ENCODE results near the gene RPL32. TPM values are rescaled to one million over a fixed set of nuclear protein-coding genes. Genes with fewer than 3 reads are reported as not detected.
"Not testable (repeated sequence)": the region's sequence is repeated elsewhere in the genome, so short reads cannot be mapped to it uniquely, and the experiment has no call there.

Gene RPL32
- polyA plus RNA-seq, 4 donors, result 1,296 to 2,718 (median 2,420) TPM

GRCh38 chr3:12862387-12862786, 21.0 kb upstream of the RPL32 start:
- H3K27me3 ChIP-seq (ENCODE audit: control insufficient read depth in 3 of 3, insufficient read depth in 3 of 3, low read length in 3 of 3), result no peaks in the 10 kb centered on the region
- no peaks in the 10 kb centered on the region for H3K4me1 ChIP-seq (ENCODE audit: control insufficient read depth in 3 of 3, insufficient read depth in 2 of 3, low read depth in 1 of 3, low read length in 2 of 3)
- H3K27ac ChIP-seq (ENCODE audit: low read depth in 1 of 3, low read length in 2 of 3), result no peak overlapping the region
- no peaks in the 10 kb centered on the region for H3K36me3 ChIP-seq (ENCODE audit: control insufficient read depth in 3 of 3, insufficient read depth in 2 of 3, low read depth in 1 of 3, low read length in 3 of 3)
- H3K4me3 ChIP-seq (ENCODE audit: low read depth in 1 of 3, low read length in 3 of 3), result no peak overlapping the region
- DNase-seq, result no peak
- FAIRE-seq, result no peak
- 82 to 90% (median 89%) methylated on average over 8 of the region's 8 CpGs for WGBS, 3 donors
- peaks cover 0 to 10% of the 10 kb centered on the region in 2 donors for H3K9me3 ChIP-seq (ENCODE audit: control insufficient read depth in 2 of 2, insufficient read depth in 1 of 2, low read depth in 1 of 2, low read length in 1 of 2)

GRCh38 chr3:12861611-12862010, 20.2 kb upstream of the RPL32 start:
- H3K9me3 ChIP-seq (ENCODE audit: control insufficient read depth in 2 of 2, insufficient read depth in 1 of 2, low read depth in 1 of 2, low read length in 1 of 2), result peaks cover 0 to 10% of the 10 kb centered on the region in 2 donors
- no peaks in the 10 kb centered on the region for H3K4me1 ChIP-seq (ENCODE audit: control insufficient read depth in 3 of 3, insufficient read depth in 2 of 3, low read depth in 1 of 3, low read length in 2 of 3)
- FAIRE-seq, result no peak
- WGBS, 3 donors, result 59 to 77% (median 72%) methylated on average over 5 of the region's 5 CpGs
- no peak for DNase-seq
- H3K4me3 ChIP-seq (ENCODE audit: low read depth in 1 of 3, low read length in 3 of 3), result no peak overlapping the region
- H3K27me3 ChIP-seq (ENCODE audit: control insufficient read depth in 3 of 3, insufficient read depth in 3 of 3, low read length in 3 of 3), result no peaks in the 10 kb centered on the region
- H3K27ac ChIP-seq (ENCODE audit: low read depth in 1 of 3, low read length in 2 of 3), result no peak overlapping the region
- no peaks in the 10 kb centered on the region for H3K36me3 ChIP-seq (ENCODE audit: control insufficient read depth in 3 of 3, insufficient read depth in 2 of 3, low read depth in 1 of 3, low read length in 3 of 3)

GRCh38 chr3:12859840-12860239, 18.5 kb upstream of the RPL32 start:
- H3K27me3 ChIP-seq (ENCODE audit: control insufficient read depth in 3 of 3, insufficient read depth in 3 of 3, low read length in 3 of 3), result no peaks in the 10 kb centered on the region
- no peak overlapping the region for H3K27ac ChIP-seq (ENCODE audit: low read depth in 1 of 3, low read length in 2 of 3)
- no peaks in the 10 kb centered on the region for H3K4me1 ChIP-seq (ENCODE audit: control insufficient read depth in 3 of 3, insufficient read depth in 2 of 3, low read depth in 1 of 3, low read length in 2 of 3)
- H3K36me3 ChIP-seq (ENCODE audit: control insufficient read depth in 3 of 3, insufficient read depth in 2 of 3, low read depth in 1 of 3, low read length in 3 of 3), result no peaks in the 10 kb centered on the region
- no peak overlapping the region for H3K4me3 ChIP-seq (ENCODE audit: low read depth in 1 of 3, low read length in 3 of 3)
- FAIRE-seq (no peak), DNase-seq (no peak)
- H3K9me3 ChIP-seq (ENCODE audit: control insufficient read depth in 2 of 2, insufficient read depth in 1 of 2, low read depth in 1 of 2, low read length in 1 of 2), result no peaks in the 10 kb centered on the region
- WGBS, 3 donors, result 59 to 63% (median 60%) methylated on average over 7 of the region's 7 CpGs

- WGBS, 3 donors, result 84 to 87% (median 85%) methylated on average over 5 of the region's 5 CpGs
- Histone ChIP-seq H3K9me3 (ENCODE audit: control insufficient read depth in 2 of 2, insufficient read depth in 1 of 2, low read depth in 1 of 2, low read length in 1 of 2) (no peaks in the 10 kb centered on the region), H3K36me3 (ENCODE audit: control insufficient read depth in 3 of 3, insufficient read depth in 2 of 3, low read depth in 1 of 3, low read length in 3 of 3) (no peaks in the 10 kb centered on the region), H3K4me3 (ENCODE audit: low read depth in 1 of 3, low read length in 3 of 3) (no peak overlapping the region), H3K27me3 (ENCODE audit: control insufficient read depth in 3 of 3, insufficient read depth in 3 of 3, low read length in 3 of 3) (peaks cover 0 to 3% (median 0%) of the 10 kb centered on the region in 3 donors), H3K4me1 (ENCODE audit: control insufficient read depth in 3 of 3, insufficient read depth in 2 of 3, low read depth in 1 of 3, low read length in 2 of 3) (no peaks in the 10 kb centered on the region), H3K27ac (ENCODE audit: low read depth in 1 of 3, low read length in 2 of 3) (no peak overlapping the region)
- no peak for FAIRE-seq
- DNase-seq, result no peak
Measured at GRCh38 chr3:12856626-12857025, 15.3 kb upstream of the RPL32 start.

- no peak overlapping the region for H3K4me3 ChIP-seq (ENCODE audit: low read depth in 1 of 3, low read length in 3 of 3)
- H3K27me3 ChIP-seq (ENCODE audit: control insufficient read depth in 3 of 3, insufficient read depth in 3 of 3, low read length in 3 of 3), result peaks cover 0 to 3% (median 0%) of the 10 kb centered on the region in 3 donors
- no peak overlapping the region for H3K27ac ChIP-seq (ENCODE audit: low read depth in 1 of 3, low read length in 2 of 3)
- H3K36me3 ChIP-seq (ENCODE audit: control insufficient read depth in 3 of 3, insufficient read depth in 2 of 3, low read depth in 1 of 3, low read length in 3 of 3), result no peaks in the 10 kb centered on the region
- DNase-seq, result no peak
- no peaks in the 10 kb centered on the region for H3K4me1 ChIP-seq (ENCODE audit: control insufficient read depth in 3 of 3, insufficient read depth in 2 of 3, low read depth in 1 of 3, low read length in 2 of 3)
- 43 to 74% (median 53%) methylated on average over 4 of the region's 4 CpGs for WGBS, 3 donors
- FAIRE-seq, result no peak
- H3K9me3 ChIP-seq (ENCODE audit: control insufficient read depth in 2 of 2, insufficient read depth in 1 of 2, low read depth in 1 of 2, low read length in 1 of 2), result peaks cover 0 to 2% of the 10 kb centered on the region in 2 donors
Measured at GRCh38 chr3:12854565-12854964, 13.2 kb upstream of the RPL32 start.

- not testable (repeated sequence) for H3K27ac ChIP-seq (ENCODE audit: low read depth in 1 of 3, low read length in 2 of 3); H3K36me3 ChIP-seq (ENCODE audit: control insufficient read depth in 3 of 3, insufficient read depth in 2 of 3, low read depth in 1 of 3, low read length in 3 of 3); FAIRE-seq; H3K9me3 ChIP-seq (ENCODE audit: control insufficient read depth in 2 of 2, insufficient read depth in 1 of 2, low read depth in 1 of 2, low read length in 1 of 2); H3K4me1 ChIP-seq (ENCODE audit: control insufficient read depth in 3 of 3, insufficient read depth in 2 of 3, low read depth in 1 of 3, low read length in 2 of 3); DNase-seq; H3K4me3 ChIP-seq (ENCODE audit: low read depth in 1 of 3, low read length in 3 of 3); H3K27me3 ChIP-seq (ENCODE audit: control insufficient read depth in 3 of 3, insufficient read depth in 3 of 3, low read length in 3 of 3)
- WGBS, 3 donors, result 67 to 78% (median 69%) methylated on average over 2 of the region's 2 CpGs
Measured at GRCh38 chr3:12853847-12854246, 12.5 kb upstream of the RPL32 start.

GRCh38 chr3:12852201-12852600, 10.8 kb upstream of the RPL32 start:
- Histone ChIP-seq H3K36me3 (ENCODE audit: control insufficient read depth in 3 of 3, insufficient read depth in 2 of 3, low read depth in 1 of 3, low read length in 3 of 3) (no peaks in the 10 kb centered on the region), H3K27ac (ENCODE audit: low read depth in 1 of 3, low read length in 2 of 3) (no peak overlapping the region), H3K9me3 (ENCODE audit: control insufficient read depth in 2 of 2, insufficient read depth in 1 of 2, low read depth in 1 of 2, low read length in 1 of 2) (peaks cover 0 to 8% of the 10 kb centered on the region in 2 donors), H3K4me1 (ENCODE audit: control insufficient read depth in 3 of 3, insufficient read depth in 2 of 3, low read depth in 1 of 3, low read length in 2 of 3) (no peaks in the 10 kb centered on the region), H3K27me3 (ENCODE audit: control insufficient read depth in 3 of 3, insufficient read depth in 3 of 3, low read length in 3 of 3) (peaks cover 0 to 3% (median 0%) of the 10 kb centered on the region in 3 donors), H3K4me3 (ENCODE audit: low read depth in 1 of 3, low read length in 3 of 3) (no peak overlapping the region)
- 84% methylated on average over 3 of the region's 3 CpGs for WGBS, 3 donors
- FAIRE-seq (no peak), DNase-seq (no peak)

GRCh38 chr3:12845811-12846210, 4.4 kb upstream of the RPL32 start:
- Histone ChIP-seq H3K9me3 (ENCODE audit: control insufficient read depth in 2 of 2, insufficient read depth in 1 of 2, low read depth in 1 of 2, low read length in 1 of 2) (peaks cover 0 to 13% of the 10 kb centered on the region in 2 donors), H3K27ac (ENCODE audit: low read depth in 1 of 3, low read length in 2 of 3) (no peak overlapping the region), H3K4me1 (ENCODE audit: control insufficient read depth in 3 of 3, insufficient read depth in 2 of 3, low read depth in 1 of 3, low read length in 2 of 3) (no peaks in the 10 kb centered on the region), H3K36me3 (ENCODE audit: control insufficient read depth in 3 of 3, insufficient read depth in 2 of 3, low read depth in 1 of 3, low read length in 3 of 3) (peaks cover 0 to 3% (median 0%) of the 10 kb centered on the region in 3 donors), H3K4me3 (ENCODE audit: low read depth in 1 of 3, low read length in 3 of 3) (no peak overlapping the region), H3K27me3 (ENCODE audit: control insufficient read depth in 3 of 3, insufficient read depth in 3 of 3, low read length in 3 of 3) (no peaks in the 10 kb centered on the region)
- DNase-seq, result no peak
- WGBS, 3 donors, result 62 to 73% (median 70%) methylated on average over 1 of the region's 1 CpG
- FAIRE-seq, result no peak

GRCh38 chr3:12842469-12842868, 1.1 kb upstream of the RPL32 start:
- no peak overlapping the region for H3K4me3 ChIP-seq (ENCODE audit: low read depth in 1 of 3, low read length in 3 of 3)
- 94 to 96% (median 95%) methylated on average over 4 of the region's 4 CpGs for WGBS, 3 donors
- peaks cover 0 to 6% (median 0%) of the 10 kb centered on the region in 3 donors for H3K4me1 ChIP-seq (ENCODE audit: control insufficient read depth in 3 of 3, insufficient read depth in 2 of 3, low read depth in 1 of 3, low read length in 2 of 3)
- FAIRE-seq, result no peak
- H3K36me3 ChIP-seq (ENCODE audit: control insufficient read depth in 3 of 3, insufficient read depth in 2 of 3, low read depth in 1 of 3, low read length in 3 of 3), result peaks cover 3 to 25% (median 11%) of the 10 kb centered on the region in 3 donors
- DNase-seq, result no peak
- peaks cover 0 to 8% of the 10 kb centered on the region in 2 donors for H3K9me3 ChIP-seq (ENCODE audit: control insufficient read depth in 2 of 2, insufficient read depth in 1 of 2, low read depth in 1 of 2, low read length in 1 of 2)
- no peaks in the 10 kb centered on the region for H3K27me3 ChIP-seq (ENCODE audit: control insufficient read depth in 3 of 3, insufficient read depth in 3 of 3, low read length in 3 of 3)
- H3K27ac ChIP-seq (ENCODE audit: low read depth in 1 of 3, low read length in 2 of 3), result no peak overlapping the region

Measured in small intestine (tissue), 7 donors.